CD4-positive, alpha-beta T cell treated with Interleukin-1 beta for 1 hour (primary cell): Measurements from ENCODE around the gene GRPEL1.

ENCODE experiments used
- DNase-seq, 2 donors: peaks; one replicate each; pipeline ENCODE4 v3.0.0-alpha.2; 2020 to 2022

The GRPEL1 gene

GRCh38 chr4:7021355-7021754, 46.5 kb downstream of the GRPEL1 start:
- no peak for DNase-seq

GRCh38 chr4:7020856-7021255, 47.0 kb downstream of the GRPEL1 start:
- DNase-seq, result no peak

- DNase-seq, result no peak
Observed at GRCh38 chr4:7020290-7020689, 47.6 kb downstream of the GRPEL1 start.

- no peak for DNase-seq
Observed at GRCh38 chr4:7019367-7019766, 48.5 kb downstream of the GRPEL1 start.

GRCh38 chr4:7018281-7018680, 49.6 kb downstream of the GRPEL1 start:
- DNase-seq, result no peak

- no peak for DNase-seq
Observed at GRCh38 chr4:7017446-7018048, 50.3 kb downstream of the GRPEL1 start.

GRCh38 chr4:7016512-7016911, 51.4 kb downstream of the GRPEL1 start:
- no peak for DNase-seq

- DNase-seq, result no peak
Observed at GRCh38 chr4:7016086-7016485, 51.8 kb downstream of the GRPEL1 start.

GRCh38 chr4:7015383-7016035, 52.4 kb downstream of the GRPEL1 start:
- DNase-seq, result no peak

- DNase-seq, result no peak
Observed at GRCh38 chr4:7014815-7015214, 53.0 kb downstream of the GRPEL1 start.

- no peak for DNase-seq
Observed at GRCh38 chr4:7013175-7013574, 54.7 kb downstream of the GRPEL1 start.

- DNase-seq, result no peak
Observed at GRCh38 chr4:7009564-7009963, 58.3 kb downstream of the GRPEL1 start.
